ENCODE measurements around the gene LARP1.

Gene LARP1

DNA sequence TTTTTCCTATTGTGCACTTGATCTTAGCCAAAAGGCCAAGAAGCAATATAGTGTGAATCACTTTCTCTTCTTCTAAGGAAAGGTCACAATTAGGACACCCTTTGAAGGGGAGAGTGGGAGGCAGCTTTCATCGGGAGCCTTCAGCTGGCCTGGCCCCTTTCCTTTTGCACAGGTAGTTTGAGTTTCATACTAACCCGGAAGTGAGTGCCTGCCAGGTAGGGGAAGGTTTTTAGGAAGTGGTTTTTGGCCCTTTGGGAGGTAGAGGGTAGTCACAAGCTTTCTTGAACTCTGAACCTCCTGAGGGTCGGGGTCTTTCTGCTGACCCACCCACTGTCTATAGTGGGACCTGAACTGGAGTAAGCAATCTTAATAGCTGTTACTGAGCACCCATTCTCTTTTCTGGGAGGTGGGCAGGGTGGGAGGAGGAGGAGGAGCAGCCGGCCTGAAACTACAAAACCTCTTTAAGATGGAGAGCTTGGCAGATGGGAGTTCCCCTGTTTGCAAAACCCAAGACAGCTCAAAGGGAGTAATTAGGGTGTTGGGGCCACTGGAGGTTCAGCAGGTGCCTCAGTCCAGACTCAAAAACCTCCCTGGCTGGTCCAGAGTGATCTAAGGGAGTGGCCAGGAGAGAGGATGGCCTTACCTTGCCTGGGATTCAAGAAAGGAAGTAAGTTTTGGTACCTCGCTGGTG lies 6.0 kb downstream of the LARP1 start:
- DNase-seq (ENCODE audit: low read depth) = no peak

DNA sequence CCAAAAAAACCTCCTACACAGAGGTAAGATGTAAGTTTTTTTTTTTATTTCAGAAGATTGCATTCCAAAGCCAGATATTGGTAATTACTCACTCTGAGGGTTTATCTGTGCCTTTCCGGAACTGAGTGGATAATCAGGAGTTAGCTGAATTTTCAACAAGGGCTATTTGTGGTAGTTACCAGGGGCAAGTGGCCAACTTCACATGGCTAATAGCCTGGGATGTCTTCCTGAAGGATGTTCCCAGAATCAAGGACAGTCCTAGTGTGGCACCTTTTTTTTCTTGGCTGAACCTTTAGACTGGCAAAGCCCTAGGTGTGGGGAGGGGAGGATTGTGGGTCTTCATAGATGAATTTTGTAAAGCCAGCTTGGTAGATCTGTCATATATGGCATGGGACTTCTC lies 7.1 kb downstream of the LARP1 start:
- DNase-seq (ENCODE audit: low read depth) = no peak

DNA sequence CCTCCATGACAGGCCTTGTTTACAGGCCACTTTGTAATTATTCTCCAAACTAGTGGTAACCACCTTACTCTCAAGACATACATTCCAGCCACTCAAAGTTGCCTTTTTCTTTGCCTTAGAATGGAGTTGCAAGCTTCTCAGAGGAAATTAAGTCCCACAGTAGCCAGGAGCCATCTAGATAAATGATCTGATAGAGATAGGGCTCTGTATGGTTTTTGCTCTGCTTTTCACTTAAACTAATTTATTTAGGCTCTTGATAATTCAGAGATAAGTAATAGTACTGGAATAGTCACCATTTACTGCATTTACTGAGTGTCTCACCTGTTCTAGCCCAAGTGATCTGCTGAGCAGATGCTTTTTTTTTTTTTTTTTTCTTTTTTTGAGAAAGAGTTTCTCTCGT lies 7.5 kb downstream of the LARP1 start:
- DNase-seq (ENCODE audit: low read depth) = no peak

DNA sequence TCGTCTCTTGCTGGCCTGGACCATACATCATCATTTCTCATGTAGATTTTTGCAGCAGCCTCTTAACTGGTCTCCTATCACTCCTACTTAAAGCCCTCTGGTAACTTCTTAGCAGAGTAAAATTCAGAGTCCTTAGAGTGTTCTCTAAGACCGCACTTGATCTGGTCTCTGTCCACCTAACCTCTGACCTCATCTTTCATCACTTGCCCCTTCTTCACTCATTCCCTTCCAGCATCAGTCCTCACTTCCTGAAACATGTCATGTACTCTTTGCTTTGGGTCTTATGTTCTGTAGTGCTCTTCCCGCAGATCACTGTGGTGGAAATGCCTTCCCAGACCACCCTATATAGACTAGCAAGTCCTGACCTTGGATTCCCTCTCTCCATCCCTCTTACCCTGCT lies 9.8 kb downstream of the LARP1 start:
- no peak for DNase-seq (ENCODE audit: low read depth)

DNA sequence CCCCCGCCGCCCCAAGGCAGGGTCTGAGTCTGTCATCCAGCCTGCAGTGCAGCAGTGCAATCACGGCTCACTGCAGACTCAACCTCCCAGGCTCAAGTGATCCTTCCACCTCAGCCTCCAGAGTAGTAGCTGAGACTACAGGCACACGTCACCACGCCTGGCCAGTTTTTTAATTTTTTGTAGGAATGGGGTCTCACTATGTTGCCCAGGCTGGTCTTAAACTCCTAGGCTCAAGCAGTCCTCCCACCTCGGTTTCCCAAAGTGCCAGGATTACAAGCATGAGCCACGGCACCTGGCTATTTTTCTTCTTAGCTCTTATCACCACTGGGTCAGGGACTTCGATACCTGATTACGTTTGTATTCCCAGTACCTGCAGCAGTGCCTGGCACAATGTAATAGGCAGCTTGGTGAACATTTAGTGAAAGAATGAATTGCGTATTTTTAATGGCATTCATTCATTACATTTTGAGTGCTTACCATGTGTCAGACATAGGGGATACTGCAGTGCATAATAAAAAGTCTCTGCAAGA lies 10.3 kb downstream of the LARP1 start:
- DNase-seq (ENCODE audit: low read depth) = no peak

DNA sequence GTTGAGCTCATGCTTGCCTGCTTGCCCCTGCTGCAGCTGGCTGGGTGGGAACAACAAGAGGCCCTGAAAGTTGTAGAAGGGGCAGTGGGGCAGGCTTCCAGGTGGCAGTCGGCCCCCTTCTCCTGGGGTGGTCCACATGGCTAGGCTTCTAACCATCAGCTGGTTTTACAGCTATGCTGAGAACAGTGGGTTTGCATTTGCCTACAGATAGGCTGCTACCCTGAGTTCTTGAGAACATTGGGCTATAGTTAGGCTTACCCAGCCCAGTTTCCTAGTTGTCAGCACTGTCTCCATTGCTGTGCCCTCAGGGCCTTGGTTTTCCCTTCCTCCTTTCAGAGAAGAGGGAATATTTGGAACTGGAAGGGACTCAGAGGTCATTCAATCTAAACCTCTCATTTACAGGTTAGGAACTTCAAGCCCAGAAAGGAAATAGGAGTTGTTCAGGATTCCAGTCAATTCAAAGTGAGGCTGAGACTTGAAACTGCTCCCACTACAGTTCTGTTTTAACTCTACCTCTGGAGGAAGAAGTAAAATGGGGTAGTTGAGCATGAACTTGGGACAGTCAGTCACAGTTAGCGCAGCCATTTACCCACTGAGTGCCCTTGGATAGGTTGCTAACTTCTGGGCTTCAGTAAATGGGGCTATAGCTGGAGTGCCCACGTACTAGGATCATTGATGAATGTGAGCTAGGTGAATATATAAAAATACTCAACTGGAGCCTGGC lies 11.5 kb downstream of the LARP1 start:
- no peak for DNase-seq (ENCODE audit: low read depth)

DNA sequence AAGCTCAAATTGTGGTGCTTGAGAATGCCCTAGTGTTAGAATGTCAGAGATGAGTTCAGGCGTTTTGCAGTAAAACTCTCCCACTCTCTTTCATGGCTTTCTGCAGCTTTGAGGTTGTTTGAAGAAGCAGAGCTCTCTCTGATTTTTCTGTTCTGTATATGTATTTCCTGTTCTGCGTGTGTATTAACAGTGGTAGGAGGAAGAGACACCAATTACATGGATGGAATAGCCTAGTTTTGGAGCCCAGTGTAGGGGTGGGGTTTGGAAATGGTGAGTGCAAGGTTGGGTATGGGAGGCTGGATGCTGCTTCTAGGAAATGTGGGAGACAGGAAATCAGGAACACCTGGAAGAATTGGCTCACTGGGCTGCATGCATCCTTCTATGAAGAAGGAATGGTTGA lies 12.4 kb downstream of the LARP1 start:
- no peak for DNase-seq (ENCODE audit: low read depth)

DNA sequence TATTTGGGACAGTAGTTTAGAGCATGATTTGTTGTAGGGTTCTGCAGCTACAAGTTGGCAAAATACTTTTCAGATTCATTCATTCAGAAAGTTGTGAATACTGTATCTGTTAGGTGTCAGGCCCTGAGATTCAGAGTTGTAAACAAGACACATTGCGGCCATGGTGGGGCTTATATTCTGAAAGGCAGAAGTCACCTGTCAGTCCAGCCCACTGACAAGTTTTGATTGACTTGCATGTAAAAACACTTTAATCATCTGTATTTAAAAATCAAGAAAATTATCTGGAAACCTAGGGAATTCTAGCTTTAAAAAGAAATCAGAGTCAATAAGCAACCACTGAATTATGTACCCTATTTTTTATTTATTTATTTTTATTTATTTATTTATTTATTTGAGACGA lies 13.0 kb downstream of the LARP1 start:
- no peak for DNase-seq (ENCODE audit: low read depth)

DNA sequence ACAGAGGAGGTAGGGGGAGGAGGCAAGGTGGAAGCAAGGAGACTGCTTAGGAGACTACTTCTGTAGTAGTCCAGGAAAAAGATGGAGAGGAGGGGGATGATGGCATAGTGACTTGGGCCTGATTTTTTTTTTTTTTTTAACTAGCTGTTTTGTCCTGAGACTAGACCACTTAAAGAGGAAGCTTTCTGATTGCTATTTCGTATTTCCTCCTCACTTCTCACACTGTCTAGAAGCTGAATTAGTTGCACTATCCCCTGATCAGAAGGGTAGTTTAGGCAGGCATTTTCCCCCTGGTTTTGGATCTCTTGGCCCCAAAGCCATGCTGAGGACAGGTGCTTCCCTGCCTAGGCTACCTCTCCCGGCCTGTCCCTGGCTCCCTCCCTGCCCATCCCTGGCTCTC lies 14.9 kb downstream of the LARP1 start:
- no peak for DNase-seq (ENCODE audit: low read depth)

DNA sequence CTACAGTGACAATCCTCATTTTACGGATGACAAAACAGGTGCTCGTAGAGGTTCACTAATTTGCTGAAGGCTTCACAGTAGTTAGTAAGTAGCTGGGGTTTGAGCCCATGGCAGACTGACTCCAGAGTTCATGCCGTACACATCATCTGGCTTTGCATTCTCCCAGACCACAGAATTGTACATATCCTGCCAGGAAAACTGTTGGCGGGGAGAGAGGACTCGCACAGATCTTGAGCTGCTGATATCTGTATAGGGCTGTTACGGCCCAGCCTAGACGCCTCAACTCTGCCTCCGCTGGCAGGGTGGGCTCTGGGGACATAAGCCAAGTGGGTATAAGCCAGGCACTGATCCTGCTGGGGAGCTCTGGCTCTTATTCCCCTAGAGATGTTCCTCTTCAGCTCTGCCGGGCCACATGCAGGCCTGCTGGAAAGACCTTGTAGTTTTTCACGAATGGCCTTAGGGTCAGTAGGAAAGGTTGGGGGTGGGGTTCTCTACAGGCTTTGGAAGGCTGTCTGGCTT lies 16.3 kb downstream of the LARP1 start:
- DNase-seq (ENCODE audit: low read depth) = no peak

DNA sequence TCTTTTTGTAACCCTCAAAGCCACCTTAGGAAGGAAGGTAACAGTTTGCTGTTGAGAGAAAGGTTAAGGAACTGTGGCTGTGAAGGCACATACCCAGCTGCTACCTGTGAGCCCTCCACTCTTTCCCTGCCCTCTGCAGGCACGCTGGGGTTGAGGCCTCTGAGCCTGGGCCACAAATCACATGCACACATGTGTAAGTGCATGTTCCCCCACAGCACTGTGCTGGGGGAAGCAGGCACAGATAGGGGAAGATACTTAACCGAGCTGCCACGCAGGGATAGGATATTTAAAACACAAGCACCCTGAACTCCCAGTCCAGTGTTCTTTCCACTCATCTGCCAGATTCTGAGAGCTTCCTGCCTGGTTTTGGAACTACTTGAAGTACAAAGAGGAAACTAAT lies 18.1 kb downstream of the LARP1 start:
- DNase-seq (ENCODE audit: low read depth) = no peak

DNA sequence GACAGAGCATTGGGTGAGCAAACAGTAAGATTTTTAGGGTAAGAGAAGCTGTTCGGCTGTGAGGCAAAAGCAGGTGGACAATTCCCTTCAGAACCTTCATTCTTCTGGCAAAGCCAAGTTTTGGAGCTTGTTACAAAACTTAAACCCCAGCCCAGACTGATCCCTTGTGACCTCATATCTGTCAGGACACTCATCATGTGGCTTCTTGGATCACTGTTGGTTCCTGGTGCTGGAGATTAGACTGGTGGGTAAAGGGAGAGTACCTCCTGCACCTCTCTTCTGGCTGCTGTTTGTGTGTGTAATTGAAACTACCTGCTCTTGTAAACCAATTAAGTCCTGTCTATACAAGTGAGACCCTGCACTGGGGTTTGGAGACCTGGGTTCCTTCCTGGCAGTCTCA lies 21.0 kb downstream of the LARP1 start:
- DNase-seq (ENCODE audit: low read depth) = no peak

DNA sequence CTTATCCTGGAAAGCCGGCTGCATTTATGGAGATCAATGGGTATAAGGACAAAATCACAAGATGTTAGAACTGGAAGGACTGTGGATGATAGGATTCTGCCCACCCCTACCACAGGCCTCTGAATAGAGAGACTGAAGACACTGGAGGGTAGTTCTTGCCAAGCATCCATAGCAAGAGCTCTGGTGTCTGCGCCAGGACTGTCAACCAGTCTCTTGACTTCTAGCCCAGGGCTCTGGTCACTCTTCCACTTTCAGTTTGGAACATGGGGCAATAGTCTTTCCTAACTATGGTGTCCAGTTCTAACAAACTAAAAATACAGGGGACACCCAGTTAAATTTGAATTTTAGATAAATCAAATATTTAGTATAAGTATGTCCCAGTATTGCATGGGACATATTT lies 23.4 kb downstream of the LARP1 start:
- no peak for DNase-seq (ENCODE audit: low read depth)

DNA sequence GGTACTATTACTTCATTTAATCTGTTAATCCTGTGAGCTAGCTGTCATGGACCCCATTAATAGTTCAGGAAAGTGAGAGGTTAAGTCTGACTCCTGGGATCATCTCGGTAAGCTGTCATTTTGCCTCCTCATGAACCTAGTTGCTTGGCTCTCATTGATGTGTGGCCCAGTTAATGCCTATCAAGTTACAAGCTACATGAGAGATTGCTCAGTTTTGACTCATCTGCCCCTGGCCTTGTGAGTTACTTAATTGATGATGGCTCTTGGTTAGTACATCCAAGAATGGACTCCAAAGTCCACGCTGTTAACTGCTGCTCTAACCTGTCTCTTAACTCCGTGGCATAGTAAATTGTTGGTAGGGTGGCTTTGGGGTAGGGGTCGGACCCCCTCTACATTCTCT lies 23.9 kb downstream of the LARP1 start:
- no peak for DNase-seq (ENCODE audit: low read depth)

DNA sequence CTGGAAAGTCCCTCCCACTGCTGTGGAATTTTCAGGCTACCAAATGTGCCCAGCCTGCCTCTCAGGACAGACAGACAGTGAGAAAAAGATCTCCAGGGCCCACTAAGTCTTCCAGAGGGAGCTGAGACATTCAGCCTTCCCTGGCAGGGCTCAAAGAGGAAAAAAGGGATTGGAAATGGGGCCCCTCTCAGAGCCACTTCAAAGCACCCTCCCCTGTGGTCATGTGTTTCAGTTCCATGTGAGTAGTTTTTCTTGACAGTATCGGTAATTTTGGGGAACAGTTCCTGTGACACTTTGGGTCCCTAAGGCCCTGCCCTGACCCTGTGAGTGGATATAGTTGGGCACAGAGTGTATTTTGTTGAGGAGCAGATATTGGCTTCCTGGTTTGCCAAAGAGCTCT lies 25.0 kb downstream of the LARP1 start:
- DNase-seq (ENCODE audit: low read depth) = no peak

DNA sequence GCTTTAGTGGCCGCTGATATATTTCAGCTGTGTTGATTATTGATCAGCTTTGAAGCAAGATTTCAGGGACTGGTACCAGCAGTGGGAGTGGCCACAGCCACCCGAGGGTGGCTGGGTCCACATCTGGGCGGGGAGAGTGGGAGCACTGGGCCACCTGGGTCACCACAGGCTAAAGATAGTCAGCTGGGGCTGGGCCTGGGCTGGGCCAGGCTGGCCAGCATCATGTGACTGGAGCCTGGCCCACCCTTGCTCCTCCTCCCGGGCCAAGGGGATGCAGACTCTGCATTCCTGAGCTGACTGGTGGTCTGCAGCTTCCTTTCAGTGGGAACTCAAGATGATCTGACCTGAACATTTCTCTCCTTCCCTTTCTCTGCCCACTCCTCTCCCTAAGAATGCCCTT lies 27.1 kb downstream of the LARP1 start:
- DNase-seq (ENCODE audit: low read depth) = no peak

DNA sequence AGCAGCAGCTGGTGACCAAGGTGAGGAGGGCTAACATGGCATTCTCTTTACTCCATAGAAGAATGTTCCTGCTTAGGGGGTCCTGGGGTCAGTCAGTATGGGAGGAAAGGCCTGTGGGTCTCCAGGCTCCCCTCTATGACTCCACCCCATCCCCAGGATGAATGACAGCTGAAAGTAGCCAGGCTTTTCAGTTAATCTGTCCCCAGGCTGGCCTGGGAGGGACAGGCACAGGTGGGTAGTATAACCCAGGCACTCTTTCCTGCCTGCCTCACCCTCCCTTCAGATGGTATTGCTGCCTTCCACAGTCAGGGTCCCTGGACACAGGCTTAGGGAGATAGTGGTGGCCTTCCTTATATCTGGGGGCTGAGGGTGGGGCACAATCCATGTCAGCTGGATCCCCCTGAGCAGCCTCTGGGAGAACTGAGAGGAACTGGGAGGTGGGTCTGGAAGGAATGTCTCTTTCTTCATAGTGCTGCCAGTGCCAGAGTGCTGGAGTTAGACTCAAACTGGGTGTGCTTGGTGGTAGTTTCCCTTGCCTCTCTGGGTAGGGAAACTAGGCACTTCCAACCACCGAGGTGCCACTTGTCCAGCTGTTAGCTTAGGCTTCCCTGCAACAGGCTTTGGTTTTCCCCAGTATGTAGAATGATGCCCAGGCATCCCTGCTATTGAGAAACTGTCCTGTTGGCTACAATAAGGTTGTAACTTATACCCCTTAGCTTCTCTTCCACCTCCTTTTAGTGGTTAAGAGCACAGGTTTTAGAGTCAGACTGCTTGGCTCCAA lies 27.8 kb downstream of the LARP1 start:
- no peak for DNase-seq (ENCODE audit: low read depth)

DNA sequence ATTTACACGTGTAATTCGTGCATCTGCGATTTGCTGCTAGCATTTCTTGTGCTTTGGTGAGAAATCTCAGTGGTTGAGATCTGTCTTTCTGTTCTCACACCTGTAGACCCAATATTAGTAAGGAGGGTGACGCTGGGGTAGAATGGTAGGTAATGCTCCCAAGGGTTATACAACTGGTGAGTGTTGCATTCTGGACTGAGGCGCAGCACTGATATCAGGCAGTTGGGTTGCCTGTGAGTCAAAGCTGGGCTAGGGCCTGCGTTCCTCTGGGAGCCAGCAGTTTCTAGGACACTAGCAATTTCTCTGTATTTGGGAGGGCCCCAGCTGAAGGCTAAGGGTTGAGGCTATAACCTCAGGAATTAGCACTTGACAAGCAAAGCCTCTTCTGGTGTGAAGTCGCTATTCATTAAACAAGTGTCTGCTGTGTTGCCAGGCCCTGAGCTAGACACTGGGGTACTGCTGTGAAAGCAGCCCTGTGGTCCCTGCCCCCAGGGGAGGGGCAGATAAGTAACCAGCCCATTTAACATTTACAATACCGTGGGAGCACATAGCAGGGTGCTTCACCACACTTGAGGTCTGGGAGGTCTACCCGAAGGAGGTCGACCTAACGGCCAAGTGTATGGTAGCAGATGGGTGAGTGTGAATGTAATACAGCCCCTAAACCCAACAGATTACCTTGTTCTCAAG lies 28.7 kb downstream of the LARP1 start:
- no peak for DNase-seq (ENCODE audit: low read depth)

DNA sequence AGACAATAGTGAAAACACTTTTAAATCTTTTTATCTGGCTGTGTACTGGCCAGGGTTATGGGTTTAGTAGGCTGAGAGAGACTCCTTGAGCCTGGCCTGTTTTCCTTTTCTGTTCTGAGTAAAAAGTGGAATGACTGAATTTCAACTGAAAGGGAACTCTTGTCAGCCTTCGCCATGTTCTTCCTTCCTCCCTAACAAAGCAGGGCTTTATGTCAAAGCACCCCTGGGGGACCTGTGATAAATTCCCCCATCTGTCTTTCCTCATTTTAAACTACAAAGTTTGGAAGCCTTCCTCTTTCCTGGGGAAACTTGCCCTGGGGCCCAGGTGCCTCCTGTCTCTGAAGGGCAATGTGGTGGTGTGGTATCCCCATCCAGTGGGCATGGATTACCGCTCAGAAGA lies 29.7 kb downstream of the LARP1 start:
- no peak for DNase-seq (ENCODE audit: low read depth)

DNA sequence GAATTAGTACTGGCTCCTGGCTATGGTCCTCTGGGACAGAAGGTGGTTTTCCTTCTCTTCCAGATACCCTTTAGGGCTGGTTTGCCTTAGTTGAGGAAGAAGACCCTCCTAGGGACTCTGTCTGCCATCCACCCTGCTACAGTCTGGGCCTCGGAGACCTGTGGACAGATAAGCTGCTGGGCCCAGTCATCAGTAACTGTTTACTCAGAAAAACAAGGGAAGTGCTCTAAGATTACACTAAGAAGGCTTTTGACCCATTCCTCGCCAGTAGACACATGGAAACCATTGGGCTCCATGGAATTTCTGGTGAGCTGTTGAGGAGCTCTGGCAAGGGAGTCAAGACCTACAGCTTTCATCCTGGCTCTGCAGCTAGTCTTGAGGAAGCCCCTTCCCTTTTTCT lies 31.2 kb downstream of the LARP1 start:
- DNase-seq (ENCODE audit: low read depth) = no peak

DNA sequence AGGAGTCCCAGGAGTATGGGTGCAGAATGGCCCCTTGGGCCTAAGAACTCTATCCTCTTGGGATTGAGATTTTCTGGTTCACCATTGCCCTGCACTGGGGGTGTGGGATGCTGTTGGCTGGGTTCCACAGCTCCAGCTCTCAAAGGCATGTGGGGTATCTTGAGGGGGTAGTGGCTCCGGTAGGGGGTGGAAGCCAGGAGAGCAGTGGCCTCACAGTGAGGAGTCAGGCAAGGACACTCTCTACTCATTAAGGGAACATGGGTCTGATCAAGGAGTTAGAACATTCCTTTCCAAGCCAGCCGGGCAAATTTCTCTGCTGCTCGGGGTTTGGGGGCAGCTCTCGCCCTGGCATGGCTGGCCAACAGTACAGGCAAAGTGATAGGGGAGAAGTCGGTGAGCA lies 33.0 kb downstream of the LARP1 start:
- DNase-seq (ENCODE audit: low read depth) = no peak

DNA sequence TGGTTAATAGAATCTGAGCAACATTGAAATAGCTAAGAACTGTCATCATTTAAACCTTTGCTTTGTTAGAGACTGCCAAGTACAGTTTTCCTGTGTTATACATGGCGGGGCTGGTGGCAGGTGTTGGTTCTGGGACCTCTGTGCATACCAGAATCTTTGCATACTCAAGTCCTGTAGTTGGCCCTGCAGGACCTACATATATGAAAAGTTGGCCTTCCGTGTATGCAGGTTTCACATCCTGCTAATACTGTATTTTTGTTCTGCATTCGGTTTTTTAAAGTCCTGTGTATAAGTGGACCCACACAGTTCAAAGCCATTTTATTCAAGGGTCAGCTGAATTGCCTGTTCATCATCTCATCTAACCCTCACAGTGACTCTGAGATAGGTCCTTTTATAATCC lies 36.4 kb downstream of the LARP1 start:
- DNase-seq (ENCODE audit: low read depth) = no peak

Data from stimulated activated CD8-positive, alpha-beta memory T cell treated with anti-CD3 and anti-CD28 coated beads, Interleukin-15, amount 100 ng/mL, for 24 hours (primary cell).